Measurements from ENCODE around the gene PLCB1.
"Not testable (repeated sequence)": the region's sequence is repeated elsewhere in the genome, so short reads cannot be mapped to it uniquely, and the experiment has no call there.

PLCB1 gene

GRCh38 chr20:8408587-8409307, 276.7 kb downstream of the PLCB1 start:
- DNase-seq, result no peak

- DNase-seq, result no peak
These were observed 281.6 kb downstream of the PLCB1 start for GRCh38 chr20:8413691-8414090.

GRCh38 chr20:8414586-8415274, 282.7 kb downstream of the PLCB1 start:
- no peak for DNase-seq

- DNase-seq, result no peak
These were observed 289.9 kb downstream of the PLCB1 start for GRCh38 chr20:8421981-8422380.

GRCh38 chr20:8423482-8423881, 291.4 kb downstream of the PLCB1 start:
- DNase-seq, result no peak

- DNase-seq, result no peak
These were observed 291.9 kb downstream of the PLCB1 start for GRCh38 chr20:8424010-8424409.

- no peak for DNase-seq
These were observed 292.9 kb downstream of the PLCB1 start for GRCh38 chr20:8425016-8425415.

- no peak for DNase-seq
These were observed 293.7 kb downstream of the PLCB1 start for GRCh38 chr20:8425802-8426201.

- no peak for DNase-seq
These were observed 295.5 kb downstream of the PLCB1 start for GRCh38 chr20:8427419-8428040.

GRCh38 chr20:8428988-8429387, 296.9 kb downstream of the PLCB1 start:
- DNase-seq, result no peak

- DNase-seq, result peak in 1 of 14 donors; percentile 33
These were observed 299.7 kb downstream of the PLCB1 start for GRCh38 chr20:8431538-8432434.

GRCh38 chr20:8432435-8433148, 300.5 kb downstream of the PLCB1 start:
- peak in 1 of 14 donors; percentile 28 for DNase-seq

GRCh38 chr20:8433291-8433690, 301.2 kb downstream of the PLCB1 start:
- no peak for DNase-seq

GRCh38 chr20:8434326-8434876, 302.3 kb downstream of the PLCB1 start:
- no peak for DNase-seq

GRCh38 chr20:8435285-8436035, 303.4 kb downstream of the PLCB1 start:
- no peak for DNase-seq

GRCh38 chr20:8436938-8437337, 304.9 kb downstream of the PLCB1 start:
- DNase-seq, result not testable (repeated sequence)

- DNase-seq, result no peak
These were observed 306.7 kb downstream of the PLCB1 start for GRCh38 chr20:8438748-8439147.

- no peak for DNase-seq
These were observed 311.5 kb downstream of the PLCB1 start for GRCh38 chr20:8443464-8444072.

- no peak for DNase-seq
These were observed 315.4 kb downstream of the PLCB1 start for GRCh38 chr20:8447262-8448120.

Measured in C1 segment of cervical spinal cord (tissue), 14 donors.